Stimulated activated CD4-positive, alpha-beta T cell treated with anti-CD3 and anti-CD28 coated beads, TNF-alpha, amount 100 ng/mL, for 4 hours (primary cell): ENCODE data around the gene YPEL1.
"Not testable (repeated sequence)": the region's sequence is repeated elsewhere in the genome, so short reads cannot be mapped to it uniquely, and the experiment has no call there.

ENCODE experiments used
- DNase-seq, 3 experiments: peaks; one replicate each; pipeline ENCODE4 v3.0.0-alpha.2; 2020; ENCODE audit warnings: low read depth in 3 of 3

YPEL1 gene

DNA sequence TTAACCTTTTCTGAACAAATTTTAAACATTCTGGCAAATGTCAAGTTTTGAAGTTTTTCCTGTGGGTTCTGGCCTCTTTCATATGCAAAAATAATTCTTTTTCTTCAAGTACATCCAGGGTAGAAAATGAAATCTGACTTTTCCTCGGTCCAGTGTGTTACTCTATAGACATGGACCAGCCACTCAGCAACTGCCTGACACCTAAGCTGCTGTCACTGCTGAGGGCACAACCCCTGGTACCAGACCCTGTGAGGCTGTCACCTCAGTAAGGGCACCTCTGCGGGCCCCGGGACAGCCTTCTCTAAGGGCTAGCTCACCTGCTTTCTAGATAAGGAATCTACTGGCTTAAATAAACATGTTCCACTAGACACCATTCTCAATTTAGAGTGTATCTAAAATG is 36.0 kb downstream of the YPEL1 start:
- no peak for DNase-seq

DNA sequence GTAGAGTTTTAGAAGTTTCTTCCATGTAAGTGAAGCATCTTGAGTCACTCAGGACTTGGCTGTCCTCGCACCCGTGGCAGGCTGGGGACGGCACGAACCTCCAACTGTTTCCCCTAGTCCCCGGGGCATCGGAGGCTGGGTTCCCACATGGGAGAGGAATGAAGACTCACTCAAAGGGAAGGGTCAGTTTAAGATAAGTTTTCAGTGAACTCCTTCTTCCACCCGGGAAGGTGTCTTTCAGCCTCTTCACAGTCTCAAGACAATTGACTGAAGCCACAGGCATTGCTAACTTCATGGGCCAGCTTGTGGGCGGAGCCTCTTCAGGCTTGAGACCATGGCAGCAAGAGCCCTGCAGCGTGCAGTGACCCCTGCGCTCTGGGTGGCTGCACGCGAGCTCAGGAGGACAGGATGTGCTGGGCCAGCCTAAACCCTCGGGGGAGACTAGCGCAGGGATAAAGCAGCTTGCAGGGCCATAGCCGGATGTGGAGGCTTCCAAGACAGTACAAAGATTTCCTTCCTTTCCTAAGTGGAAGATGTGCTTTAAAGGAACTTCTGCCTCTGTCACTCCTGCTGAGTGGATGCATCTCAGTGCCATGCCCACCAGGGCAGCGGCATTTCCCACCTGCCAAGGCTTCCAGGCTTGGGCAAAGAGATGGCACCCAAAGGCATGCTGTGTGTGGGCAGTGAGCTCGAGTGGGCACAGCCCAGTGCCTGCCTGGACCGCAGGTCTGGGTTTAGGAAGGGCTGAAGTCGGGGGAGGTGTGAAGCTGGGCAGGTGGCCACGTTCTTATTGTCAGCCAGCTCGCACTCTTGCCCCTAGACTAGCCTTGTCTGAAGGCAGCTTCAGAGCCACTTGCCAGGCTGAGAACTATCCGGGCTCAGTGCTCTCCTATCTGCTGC is 36.9 kb downstream of the YPEL1 start:
- DNase-seq = no peak

DNA sequence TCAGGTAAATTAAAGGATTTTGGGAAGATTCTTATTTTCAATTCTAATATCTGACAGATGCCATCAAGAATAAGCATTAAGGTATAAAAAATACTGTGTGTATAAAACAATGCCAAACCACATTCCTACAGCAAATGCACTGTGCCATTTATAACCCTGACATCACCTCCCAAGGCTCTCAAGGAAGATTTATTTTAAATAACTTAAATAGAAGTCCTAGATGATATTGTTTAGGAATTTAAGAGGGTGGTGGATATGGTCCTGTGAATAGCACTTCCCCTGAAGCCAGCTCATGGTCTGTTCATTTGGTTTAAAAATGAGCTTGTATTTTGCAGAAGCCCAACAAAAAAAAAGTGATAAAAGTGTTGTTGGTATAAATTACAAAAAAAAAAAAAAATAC is 37.7 kb downstream of the YPEL1 start:
- DNase-seq = no peak

DNA sequence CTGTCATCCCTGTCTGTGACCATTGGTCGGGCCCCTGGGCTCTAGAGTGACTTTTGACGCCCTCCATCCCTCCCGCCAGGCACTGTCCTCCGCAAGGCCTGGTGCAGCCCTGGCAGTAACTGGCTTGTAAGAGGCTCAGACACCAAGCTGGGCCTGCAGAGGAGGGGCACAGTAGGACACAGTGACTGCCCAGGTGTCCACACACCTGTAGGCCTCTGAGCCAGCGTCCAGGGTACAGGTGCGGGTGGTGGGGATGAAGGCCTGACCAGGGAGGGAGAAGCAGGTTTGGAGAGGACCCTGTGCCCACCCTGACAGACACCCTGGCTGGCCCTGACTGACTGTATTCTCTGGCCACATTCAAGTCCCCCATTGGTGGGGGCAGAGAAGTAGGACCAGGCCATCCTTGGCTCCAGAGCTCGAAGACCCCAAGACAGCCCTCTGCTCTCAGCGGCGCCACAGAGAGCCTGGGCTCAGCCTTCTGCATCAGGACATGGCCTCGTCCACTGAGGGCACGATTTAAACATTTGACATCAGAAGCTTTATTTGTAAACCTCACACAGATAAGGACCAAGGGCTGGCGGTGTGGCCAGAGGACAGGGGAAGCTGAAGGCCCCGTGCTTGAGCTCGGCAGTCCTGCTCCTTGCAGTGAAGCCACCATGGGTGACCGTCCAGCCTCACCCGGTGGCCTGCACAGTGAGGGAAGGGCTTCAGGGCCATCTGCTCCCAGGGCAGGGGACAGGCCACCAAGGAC is 38.4 kb downstream of the YPEL1 start:
- DNase-seq = no peak

DNA sequence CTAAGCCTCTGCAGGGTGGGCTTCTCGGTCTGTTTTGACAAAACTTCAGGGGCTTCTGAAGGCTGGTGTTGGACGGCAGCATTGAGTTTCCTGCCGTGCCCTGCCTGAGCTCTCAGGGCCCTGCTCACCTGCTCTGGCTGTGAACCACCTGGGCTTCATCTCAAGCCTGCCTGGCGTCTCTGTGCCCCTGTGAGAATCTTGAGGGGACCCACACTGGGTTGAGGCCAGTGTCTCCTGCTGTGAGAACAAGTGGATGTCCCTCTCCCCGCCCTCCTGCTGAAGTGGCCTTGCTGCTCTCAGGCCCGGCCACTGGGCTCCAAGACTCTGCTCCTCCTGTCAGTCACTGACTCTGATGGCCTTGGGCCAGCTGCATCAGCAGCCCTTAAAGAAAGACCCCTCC is 39.5 kb downstream of the YPEL1 start:
- no peak for DNase-seq

DNA sequence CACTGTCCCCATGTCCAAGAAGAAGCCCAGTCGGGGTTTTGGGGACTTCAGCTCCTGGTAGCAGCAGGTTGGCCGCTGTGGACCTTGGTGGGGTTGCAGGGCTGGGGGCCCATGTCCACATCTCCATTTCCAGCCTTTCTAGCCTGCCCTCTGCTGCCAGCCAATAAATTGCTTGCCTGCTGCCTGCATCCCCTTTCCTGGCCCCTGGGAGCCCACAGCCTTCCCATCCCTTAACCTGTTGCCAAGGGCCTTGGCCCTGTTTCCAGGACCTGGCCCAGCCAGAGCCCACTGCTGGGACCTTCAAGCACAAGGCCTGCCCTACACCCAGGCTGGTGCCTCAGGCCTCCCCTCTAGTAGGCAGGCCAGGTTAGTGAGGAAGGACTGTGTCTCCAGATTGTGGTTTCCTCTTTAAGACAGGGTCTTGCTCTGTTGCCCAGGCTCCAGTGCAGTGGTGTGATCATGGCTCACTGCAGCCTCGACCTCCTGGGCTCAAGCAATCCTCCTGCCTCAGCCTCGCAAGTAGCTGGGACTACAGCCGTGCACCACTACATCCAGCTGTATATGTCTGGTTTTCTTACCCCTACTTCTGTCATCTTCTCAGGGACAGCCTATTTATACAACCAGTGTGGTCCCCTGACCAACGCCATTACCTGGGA is 40.0 kb downstream of the YPEL1 start:
- DNase-seq = no peak

DNA sequence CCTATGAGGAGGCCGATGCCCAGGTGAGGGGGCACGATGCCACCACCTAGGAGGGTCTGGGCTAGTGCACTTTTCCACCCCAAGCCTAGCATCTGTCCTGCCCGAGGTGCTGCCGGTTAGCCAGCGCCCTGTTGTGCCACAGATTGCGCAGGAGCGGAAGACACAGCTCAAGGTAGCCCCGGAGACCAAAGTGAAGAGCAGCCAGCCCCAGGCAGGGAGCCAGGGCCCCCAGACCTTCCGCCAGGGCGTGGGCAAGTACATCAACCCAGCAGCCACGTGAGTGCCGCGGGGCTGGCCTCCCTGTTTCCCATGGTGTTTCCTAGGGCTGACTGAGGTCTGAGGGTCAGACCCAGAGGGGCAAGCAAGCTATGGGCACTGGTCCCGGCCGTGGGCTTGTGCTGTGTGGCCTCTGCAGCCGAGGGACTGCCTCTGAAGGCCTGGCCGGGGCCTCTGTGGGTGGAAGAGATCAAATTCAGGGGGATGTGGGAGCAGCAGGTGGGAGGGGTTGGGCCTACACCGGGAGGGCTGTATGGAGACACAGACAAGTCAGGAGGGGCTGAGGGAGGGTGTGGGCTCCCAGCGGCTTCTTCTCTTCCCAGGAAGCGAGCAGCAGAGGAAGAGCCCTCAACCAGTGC is 40.7 kb downstream of the YPEL1 start:
- no peak for DNase-seq

DNA sequence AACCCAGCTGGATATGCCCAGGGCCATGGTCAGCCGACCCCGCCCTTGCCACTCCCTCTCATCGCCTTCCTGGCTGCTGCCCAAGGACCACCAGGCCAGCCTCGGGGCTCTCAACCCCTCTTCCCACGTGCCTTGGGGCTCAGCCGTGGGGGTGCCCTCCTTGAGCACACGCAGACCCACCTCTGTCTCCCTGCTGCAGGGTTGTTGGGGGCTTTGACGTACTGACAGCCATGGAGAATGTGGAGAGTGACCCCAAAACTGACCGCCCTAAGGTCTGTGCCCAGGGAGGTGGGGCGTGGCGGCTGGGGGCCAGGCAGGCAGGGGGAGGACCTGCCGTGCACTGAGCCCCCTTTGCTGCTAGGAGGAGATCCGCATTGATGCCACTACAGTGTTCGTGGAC is 41.2 kb downstream of the YPEL1 start:
- DNase-seq = no peak

DNA sequence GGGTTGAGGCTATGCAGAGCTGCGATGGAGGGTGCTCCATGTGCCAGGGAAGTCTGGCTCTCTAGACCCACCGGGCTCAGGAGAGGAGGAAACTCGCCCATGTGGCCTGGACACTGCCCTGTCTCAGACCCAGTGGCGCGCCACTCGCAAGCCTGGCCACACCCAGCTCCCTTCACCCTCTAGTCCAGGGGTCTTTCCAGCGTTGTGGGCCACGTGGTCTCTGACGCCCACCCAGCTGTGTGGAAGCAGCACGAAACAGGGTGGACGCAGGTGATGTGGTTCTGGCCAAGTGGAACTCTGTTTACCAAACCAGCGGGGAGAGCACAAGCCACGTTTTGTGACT is 41.6 kb downstream of the YPEL1 start:
- DNase-seq = no peak

DNA sequence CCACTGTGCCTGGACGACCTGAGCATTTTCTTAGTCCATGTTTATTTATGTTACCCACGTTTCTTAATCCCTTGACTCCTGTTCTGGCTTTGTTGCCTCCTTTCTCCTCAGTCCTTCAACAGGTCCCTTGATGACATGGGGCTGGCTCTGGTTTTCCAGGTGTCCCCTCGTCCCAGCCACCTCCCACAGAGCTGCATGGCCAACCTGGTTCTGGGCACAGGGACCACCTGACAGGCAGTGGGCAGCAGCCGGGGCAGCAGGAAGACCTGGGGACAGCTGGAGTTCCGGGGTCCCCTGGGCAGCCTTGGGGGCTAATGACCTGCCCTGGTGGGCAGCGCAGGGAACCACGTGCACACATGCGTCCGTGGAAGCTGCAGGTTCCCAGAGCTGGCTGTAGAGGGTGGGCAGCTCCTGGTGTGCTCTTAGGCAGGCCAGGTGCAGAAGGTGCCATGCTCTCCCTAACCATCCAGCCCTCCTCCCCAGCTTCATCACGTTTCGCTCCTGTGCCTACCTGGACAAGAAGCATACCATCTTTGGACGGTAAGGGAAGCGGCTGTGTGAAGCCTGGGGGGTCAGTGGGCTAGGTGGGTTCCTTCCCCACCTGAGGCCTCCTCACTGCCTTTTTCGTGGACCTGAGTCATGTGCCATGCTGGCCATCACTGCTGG is 42.1 kb downstream of the YPEL1 start:
- no peak for DNase-seq

DNA sequence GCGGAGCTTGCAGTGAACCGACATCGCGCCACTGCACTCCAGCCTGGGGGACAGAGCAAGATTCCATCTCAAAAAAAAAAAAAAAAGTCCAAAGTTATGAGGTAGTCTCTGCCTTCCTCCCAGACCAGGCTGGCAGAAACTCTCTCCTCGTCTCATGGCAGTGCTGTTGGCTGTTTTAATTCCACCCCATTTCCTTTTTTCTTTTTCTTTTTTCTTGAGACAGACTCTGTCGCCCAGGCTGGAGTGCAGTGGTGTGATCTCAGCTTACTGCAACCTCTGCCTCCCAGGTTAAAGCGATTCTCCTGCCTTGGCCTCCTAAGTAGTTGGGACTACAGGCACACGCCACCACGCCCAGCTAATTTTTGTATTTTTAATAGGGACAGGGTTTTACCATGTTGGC is 42.7 kb downstream of the YPEL1 start:
- DNase-seq = not testable (repeated sequence)

DNA sequence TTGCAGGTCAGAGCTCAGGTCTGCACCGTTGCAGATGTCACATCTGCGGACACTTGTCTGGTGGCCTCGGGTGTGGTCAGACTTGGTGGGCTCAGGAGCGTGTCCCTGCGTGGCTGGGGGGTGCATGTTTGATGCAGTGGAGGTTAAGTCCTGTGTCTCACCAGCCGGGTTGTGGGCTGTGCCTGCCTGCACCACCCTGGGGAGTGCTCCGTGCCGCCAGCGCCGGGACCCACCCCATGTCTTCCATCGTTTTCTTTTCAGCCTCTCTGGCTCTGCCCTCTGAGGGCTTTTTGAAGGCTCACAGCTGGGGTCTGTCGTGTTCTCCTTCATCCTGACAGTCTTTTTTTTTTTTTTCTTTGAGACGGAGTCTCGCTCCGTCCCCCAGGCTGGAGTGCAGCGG is 43.8 kb downstream of the YPEL1 start:
- no peak for DNase-seq

DNA sequence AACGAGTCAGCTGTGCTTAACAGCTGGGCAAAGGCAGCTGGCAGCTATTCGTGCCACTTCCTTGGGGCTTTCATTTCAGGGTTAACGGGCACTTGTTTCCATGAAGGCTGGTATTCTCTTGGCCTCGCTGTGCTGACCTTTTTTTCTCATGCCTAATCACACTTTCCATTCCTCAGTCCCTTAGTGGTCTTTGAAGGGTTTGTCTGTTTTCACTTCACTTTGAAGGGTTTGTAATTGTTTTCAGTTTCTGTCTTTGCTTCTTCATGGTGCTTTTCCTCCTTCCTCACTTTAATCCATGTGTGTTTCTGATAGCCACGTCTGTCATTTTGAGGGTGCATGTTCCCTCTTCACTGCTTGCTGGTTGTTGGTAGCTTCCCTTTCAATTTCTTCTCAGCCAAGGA is 45.2 kb downstream of the YPEL1 start:
- DNase-seq = no peak

DNA sequence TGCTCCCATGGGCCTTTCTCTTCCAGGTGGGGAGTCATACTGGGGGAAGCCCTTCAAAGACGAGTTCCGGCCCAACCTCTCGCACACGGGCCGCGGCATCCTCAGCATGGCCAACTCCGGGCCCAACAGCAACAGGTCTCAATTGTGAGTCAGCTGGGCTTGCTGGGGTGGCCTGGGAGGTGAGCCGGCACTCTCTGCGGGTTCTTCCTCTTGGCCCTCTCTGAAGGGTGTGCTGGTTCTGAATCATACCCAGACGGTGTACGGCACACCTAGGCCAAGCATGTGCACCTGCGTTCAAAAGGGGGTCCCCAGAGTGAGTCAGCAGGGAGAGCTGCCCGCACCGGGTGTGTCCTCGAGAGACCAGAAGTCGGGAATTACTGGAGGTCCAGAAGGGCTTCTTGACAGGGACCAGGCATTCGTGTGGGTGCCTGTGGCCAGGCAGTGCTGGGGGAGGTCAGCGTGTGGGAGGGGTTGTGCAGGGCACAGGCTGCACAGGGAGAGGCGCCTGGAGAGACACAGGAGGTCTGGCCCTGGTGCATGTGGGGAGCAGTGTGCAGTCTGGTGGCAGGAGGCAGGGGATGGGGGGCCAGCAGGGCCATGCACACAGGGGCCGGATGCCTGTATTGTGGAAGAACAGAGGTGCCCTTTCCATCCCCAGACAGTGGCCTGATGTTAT is 46.8 kb downstream of the YPEL1 start:
- DNase-seq = no peak

DNA sequence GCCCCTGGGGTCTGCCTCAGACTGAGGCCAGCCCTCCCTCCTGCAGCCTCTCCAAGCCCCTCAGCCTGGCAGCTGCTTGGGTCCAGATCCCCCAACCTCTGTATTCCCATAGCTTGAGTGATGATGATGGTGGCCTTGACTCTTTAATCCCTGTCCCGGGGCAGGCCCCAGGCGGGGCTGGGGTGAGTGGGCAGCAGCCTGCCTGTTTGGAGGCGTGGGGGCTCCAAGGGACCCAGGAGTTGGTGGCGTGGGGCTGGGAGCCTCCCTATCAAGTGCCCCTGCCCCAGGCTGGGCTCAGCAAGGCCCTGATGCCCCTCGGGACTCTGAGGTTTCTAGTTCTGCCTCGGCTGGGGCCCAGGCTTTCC is 47.3 kb downstream of the YPEL1 start:
- no peak for DNase-seq

DNA sequence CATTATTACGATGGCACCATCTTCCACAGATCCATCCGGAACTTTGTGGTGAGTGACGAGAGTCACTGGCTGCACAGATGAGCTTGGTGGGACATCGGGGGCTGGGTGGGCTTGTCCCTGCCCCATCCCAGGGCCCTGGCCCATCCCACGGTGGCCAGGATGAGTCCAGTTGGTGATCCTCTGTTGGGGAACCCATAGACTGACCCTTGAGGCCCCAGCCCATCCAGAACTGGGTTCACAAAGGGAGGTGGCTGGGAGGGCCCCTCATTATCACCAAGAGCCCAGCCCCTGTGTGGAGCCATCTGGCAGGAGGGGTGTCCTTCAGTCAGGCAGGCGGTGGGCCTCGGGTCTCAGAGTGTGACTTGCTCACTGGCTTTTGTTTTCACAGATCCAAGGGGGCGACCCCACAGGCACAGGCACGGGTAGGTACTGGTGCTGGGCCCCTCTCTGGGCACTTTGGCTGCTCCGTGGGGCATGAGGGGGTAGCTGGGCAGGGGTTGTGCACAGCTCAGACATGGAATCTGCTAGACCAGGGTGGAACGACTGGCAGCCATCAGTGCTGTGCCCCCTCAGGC is 47.8 kb downstream of the YPEL1 start:
- no peak for DNase-seq

DNA sequence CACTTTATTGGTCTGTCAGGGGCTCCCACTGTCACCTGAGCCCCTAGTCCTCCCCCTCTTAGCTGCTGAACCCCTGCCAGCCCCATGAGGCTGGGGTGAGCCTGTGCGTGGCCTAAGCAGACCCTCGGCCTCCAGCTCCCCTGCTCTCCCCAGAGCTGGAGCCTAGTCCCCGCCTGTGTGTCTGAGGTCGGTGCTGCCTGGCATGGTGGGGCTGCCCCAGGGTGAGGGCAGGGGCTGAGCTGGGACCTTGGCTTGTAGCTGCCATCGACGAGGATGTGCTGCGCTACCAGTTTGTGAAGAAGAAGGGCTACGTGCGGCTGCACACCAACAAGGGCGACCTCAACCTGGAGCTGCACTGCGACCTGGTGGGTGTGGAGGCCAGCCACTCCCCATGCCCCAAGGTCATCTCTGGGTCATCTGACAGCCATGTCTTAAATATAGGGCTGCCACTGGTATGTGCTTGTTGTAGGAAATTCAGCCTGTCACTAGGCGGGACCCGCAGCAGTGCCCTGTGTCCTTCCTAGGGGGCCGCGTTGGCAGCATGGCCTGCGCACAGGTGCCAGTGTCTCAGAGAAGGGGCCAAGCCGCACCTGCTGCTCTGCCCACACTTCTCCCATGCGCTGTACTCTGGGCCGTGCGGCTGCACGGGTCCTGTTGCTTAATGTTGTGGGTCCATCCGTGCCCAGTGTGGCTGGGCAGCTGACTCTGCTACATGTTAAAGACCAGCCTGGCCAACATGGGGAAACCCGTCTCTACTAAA is 48.8 kb downstream of the YPEL1 start:
- DNase-seq = no peak

DNA sequence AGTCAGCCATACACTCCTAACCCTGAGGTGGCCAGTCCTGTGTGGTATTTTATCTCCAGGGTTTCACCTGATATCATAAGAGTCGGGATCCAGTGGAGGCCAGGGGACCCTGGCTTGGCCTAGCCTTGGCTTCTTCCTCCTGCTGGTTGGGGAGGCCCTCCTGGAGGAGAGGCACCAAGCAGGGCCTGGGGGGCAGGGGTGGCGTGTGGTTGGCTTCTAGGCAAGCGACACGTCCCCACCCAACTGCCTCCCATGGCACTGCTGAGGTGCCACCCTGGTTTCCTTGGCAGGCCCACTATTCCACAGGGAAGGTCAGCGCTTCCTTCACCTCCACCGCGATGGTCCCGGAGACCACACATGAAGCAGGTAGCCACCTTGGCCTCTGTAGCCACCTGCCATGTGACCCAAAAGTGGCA is 49.4 kb downstream of the YPEL1 start:
- DNase-seq = no peak

DNA sequence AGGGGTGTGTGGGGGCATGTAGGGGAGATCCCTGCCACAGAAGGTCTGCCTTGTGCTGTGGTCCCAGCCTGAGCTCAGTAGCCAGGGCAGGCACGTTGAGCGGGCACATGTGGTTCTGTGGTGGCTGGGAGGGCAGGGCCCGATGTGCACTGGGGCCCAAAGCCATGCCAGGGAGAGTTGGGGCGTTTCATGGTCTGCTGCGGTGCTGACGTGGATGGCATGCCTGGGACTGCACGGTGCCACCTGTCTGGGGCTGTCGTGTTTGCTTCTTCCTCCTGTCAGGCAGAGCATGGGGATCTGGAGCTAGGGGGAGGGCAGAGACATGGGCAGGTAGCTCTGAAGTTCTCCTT is 50.5 kb downstream of the YPEL1 start:
- no peak for DNase-seq

DNA sequence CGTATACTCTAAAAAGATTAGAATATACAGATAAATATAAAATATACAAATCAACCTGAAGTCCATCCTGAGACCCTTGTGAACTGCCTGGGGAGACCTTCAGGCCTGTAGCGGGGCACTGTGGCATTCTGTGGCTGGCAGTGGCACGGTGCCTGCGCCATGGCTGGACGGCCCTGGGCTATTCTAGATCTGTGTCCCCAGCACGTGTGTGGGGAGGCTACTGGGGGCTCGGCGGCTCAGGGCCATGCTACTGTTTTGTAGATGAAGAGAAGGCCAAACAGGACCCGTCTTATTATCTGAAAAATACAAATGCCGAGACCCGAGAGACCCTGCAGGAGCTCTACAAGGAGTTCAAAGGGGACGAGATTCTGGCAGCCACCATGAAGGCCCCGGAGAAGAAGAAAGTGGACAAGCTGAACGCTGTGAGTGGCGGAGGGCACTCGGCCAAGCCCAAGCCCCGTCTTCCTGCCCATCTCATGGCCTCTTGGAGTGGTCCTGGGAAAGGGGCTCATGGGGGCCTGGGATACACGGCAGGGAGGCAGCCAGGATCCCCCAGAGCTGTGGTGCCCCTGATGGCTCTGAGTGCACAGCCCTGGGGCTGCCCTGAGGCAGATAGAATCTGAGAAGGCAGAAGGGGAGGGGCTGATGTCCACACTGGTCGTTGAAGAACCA is 51.0 kb downstream of the YPEL1 start:
- no peak for DNase-seq
